ENCODE results near the gene CCNL2. TPM values are rescaled to one million over a fixed set of nuclear protein-coding genes. Genes with fewer than 3 reads are reported as not detected.

Gene CCNL2
- total and polyA plus RNA-seq, 2 donors (not counting 1 experiment from before 2014, with no cell fraction given), result 102 to 116 TPM

DNA sequence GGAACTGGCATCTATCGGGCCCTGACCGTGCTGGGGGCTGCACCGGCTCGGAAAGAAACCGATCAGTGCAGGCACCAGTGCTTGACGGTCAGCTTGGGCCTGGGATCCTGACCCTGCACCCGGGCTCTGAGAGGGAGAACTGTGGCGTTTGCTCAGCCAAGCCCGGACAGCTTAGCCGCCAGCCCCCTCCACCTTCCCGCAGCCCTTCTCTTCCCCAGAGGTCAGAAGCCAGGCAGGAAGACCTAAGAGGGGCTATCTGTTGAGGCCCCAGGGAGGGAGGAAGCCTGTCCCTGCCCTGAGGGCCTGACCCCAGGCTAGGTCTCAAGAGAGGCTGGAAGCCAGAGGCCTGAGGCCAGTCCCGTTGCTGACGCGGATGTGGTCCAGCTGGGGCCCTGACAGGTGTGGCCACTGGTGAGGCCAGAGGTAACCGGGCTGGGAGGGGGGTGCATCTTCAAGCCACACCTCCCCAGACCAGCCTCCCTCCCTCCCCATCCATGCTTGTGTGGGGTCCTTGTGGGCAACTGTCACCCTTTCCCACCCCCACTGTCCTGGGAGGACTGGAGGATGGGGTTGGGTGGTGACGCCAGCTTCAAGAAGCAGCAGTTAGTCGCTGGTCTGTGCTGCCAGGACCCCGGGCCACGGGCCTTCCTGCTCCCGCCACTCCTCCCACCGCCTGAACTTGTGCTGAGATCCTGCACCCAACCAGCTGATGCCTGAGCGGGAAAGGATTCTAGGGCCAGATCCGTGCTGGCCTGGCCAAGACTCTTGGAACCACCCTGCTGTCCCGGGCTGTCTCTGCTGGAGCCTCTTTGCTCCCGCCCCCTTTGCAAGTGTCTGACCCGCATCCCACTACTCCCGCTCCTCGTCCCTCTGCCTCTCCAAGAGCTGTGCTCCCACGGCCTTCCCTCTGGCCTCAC, 47.4 kb downstream of the CCNL2 start:
- Histone ChIP-seq H2AFZ (ENCODE audit: low read length) (no peak overlapping the region), H3K79me2 (ENCODE audit: control insufficient read depth, insufficient read depth, low read length) (peaks cover 67% of the 10 kb centered on the region), H3K4me2 (ENCODE audit: extremely low read depth, insufficient read depth, low read length) (peak overlapping the region; percentile 44), H4K20me1 (ENCODE audit: control insufficient read depth, extremely low read depth, insufficient read depth, low read length) (no peaks in the 10 kb centered on the region), H3K27ac (ENCODE audit: insufficient read depth, low read length) (peak overlapping the region; percentile 18), H3K9ac (ENCODE audit: insufficient read depth, low read length) (no peak overlapping the region), H3K27me3 (ENCODE audit: control insufficient read depth, insufficient read depth, low read length) (no peaks in the 10 kb centered on the region), H3K4me3 (replicated peaks in 1 of 4; ENCODE audit: control extremely low read depth in 1 of 4, insufficient read depth in 1 of 4, low read depth in 3 of 4, low read length in 4 of 4) (peak overlapping the region in 1 of 4 experiments; percentile 45), H3K36me3 (ENCODE audit: control insufficient read depth, insufficient read depth, low read length) (peaks cover 25% of the 10 kb centered on the region), H3K9me3 (ENCODE audit: control insufficient read depth, insufficient read depth, low read depth, low read length) (no peaks in the 10 kb centered on the region), H3K4me1 (ENCODE audit: control insufficient read depth, extremely low read depth, insufficient read depth, low read length) (peaks cover 19% of the 10 kb centered on the region)
- TF ChIP-seq EZH2 (IDR thresholded peaks at IDR 0.05; ENCODE audit: low read length, missing control alignments), result no peak
- TF ChIP-seq, protein P1, sequence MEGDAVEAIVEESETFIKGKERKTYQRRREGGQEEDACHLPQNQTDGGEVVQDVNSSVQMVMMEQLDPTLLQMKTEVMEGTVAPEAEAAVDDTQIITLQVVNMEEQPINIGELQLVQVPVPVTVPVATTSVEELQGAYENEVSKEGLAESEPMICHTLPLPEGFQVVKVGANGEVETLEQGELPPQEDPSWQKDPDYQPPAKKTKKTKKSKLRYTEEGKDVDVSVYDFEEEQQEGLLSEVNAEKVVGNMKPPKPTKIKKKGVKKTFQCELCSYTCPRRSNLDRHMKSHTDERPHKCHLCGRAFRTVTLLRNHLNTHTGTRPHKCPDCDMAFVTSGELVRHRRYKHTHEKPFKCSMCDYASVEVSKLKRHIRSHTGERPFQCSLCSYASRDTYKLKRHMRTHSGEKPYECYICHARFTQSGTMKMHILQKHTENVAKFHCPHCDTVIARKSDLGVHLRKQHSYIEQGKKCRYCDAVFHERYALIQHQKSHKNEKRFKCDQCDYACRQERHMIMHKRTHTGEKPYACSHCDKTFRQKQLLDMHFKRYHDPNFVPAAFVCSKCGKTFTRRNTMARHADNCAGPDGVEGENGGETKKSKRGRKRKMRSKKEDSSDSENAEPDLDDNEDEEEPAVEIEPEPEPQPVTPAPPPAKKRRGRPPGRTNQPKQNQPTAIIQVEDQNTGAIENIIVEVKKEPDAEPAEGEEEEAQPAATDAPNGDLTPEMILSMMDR (conservative IDR thresholded peaks at IDR 0.05 in 1 of 2, IDR thresholded peaks at IDR 0.05 in 1 of 2; ENCODE audit: low read depth in 1 of 2, low read length in 2 of 2), result no peak
- peak; percentile 55 to 71 for DNase-seq (ENCODE audit: low read depth in 2 of 2)

DNA sequence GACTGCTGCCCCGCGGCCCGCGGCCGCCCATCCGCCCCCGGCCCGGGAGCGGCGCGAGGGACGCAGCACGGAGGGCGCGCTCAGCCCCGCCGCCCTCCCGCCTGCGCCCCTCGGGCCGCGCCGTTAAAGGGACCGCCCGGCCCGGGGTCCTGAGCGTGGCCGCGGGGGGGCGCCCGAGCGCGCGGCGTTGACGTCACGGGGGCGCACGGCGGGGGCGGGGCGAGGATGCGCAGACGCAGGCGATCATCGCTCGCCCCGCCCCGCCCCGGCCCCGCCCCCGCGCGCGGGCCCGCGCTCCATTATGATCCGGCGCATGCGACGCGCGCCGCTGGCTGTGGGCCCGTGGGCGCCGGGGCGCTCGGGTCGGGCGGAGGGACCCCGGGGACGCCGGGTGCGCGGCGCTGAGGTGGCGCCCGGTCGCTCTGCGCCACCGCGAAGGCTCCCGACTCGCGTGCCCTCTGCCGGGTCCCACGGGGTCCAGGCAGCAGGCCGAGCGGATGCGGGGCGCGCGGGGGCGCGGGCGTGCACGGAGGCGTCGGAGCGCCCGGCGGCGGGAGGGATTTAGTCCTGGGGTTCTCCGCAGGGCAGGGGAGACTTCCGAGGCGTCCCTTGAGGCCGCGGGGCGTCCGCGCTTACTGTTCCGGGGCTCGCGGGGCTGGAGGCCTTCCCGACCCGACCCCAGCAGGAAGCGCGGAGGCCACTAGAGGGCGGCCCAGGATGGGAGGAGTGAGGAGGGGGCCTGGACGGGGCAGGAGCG, 49.7 kb downstream of the CCNL2 start, which contains the start of gene DVL1:
Gene DVL1, minus strand, starts transcription at position 163 of the 757 bp plus-strand sequence. CDS start 353 bp downstream, outside the sequence.
- H3K79me2 ChIP-seq (ENCODE audit: control insufficient read depth, insufficient read depth, low read length), result peaks cover 69% of the 10 kb centered on the region
- H4K20me1 ChIP-seq (ENCODE audit: control insufficient read depth, extremely low read depth, insufficient read depth, low read length), result no peaks in the 10 kb centered on the region
- peak within 1 kb of the TSS; percentile 66 for H3K27ac ChIP-seq (ENCODE audit: insufficient read depth, low read length)

More for the DNA sequence above, 49.7 kb downstream of the CCNL2 start, which contains the start of gene DVL1:
- Histone ChIP-seq H3K9me3 (ENCODE audit: control insufficient read depth, insufficient read depth, low read depth, low read length) (no peaks in the 10 kb centered on the region), H3K4me1 (ENCODE audit: control insufficient read depth, extremely low read depth, insufficient read depth, low read length) (peaks cover 42% of the 10 kb centered on the region), H3K36me3 (ENCODE audit: control insufficient read depth, insufficient read depth, low read length) (peaks cover 20% of the 10 kb centered on the region), H2AFZ (ENCODE audit: low read length) (no peak within 1 kb of the TSS), H3K4me2 (ENCODE audit: extremely low read depth, insufficient read depth, low read length) (peak within 1 kb of the TSS; percentile 89), H3K27me3 (ENCODE audit: control insufficient read depth, insufficient read depth, low read length) (no peaks in the 10 kb centered on the region), H3K9ac (ENCODE audit: insufficient read depth, low read length) (peak within 1 kb of the TSS; percentile 69), H3K4me3 (replicated peaks in 1 of 4; ENCODE audit: control extremely low read depth in 1 of 4, insufficient read depth in 1 of 4, low read depth in 3 of 4, low read length in 4 of 4) (peak within 1 kb of the TSS; percentile 74 to 82 (median 78))
- DNase-seq (ENCODE audit: low read depth in 2 of 2), result peak; percentile 62 to 77
- no peak for TF ChIP-seq EZH2 (IDR thresholded peaks at IDR 0.05; ENCODE audit: low read length, missing control alignments)
- TF ChIP-seq, protein P1 (conservative IDR thresholded peaks at IDR 0.05 in 1 of 2, IDR thresholded peaks at IDR 0.05 in 1 of 2; ENCODE audit: low read depth in 1 of 2, low read length in 2 of 2), result peak; percentile 8 to 28

All from fibroblast of lung (primary cell).